Jurkat, Clone E6-1 (cell line): ENCODE results near the gene TSHZ1.
A peak's percentile ranks its signal among the peaks of the same experiment; 100 is the strongest.

Source experiments
- DNase-seq: peaks from one replicate; pipeline ENCODE4 v3.0.0-alpha.2; 2011; ENCODE audit warnings: low read depth, low spot score
- H3K4me3 ChIP-seq: 2 replicates; pipeline ENCODE4 v1.5.1; 2011; ENCODE audit warnings: mild to moderate bottlenecking, low read length, control low read depth, moderate library complexity

Gene TSHZ1

GRCh38 chr18:75261430-75262223 lies 51.0 kb downstream of the TSHZ1 start:
- DNase-seq = no peak
- no peak overlapping the region for H3K4me3 ChIP-seq

GRCh38 chr18:75262511-75262910 lies 51.9 kb downstream of the TSHZ1 start:
- no peak overlapping the region for H3K4me3 ChIP-seq
- DNase-seq = no peak

- DNase-seq = no peak
- H3K4me3 ChIP-seq = no peak overlapping the region
These were observed 53.6 kb downstream of the TSHZ1 start for GRCh38 chr18:75264195-75264594.

GRCh38 chr18:75264926-75265597 lies 54.5 kb downstream of the TSHZ1 start:
- H3K4me3 ChIP-seq = no peak overlapping the region
- no peak for DNase-seq

- DNase-seq = no peak
- H3K4me3 ChIP-seq = no peak overlapping the region
These were observed 55.3 kb downstream of the TSHZ1 start for GRCh38 chr18:75265872-75266271.

- DNase-seq = no peak
- H3K4me3 ChIP-seq = no peak overlapping the region
These were observed 57.2 kb downstream of the TSHZ1 start for GRCh38 chr18:75267643-75268363.

- H3K4me3 ChIP-seq = no peak overlapping the region
- DNase-seq = no peak
These were observed 57.7 kb downstream of the TSHZ1 start for GRCh38 chr18:75268364-75268646.

GRCh38 chr18:75269124-75269680 lies 58.6 kb downstream of the TSHZ1 start:
- peak; percentile 12 for DNase-seq
- H3K4me3 ChIP-seq = no peak overlapping the region

GRCh38 chr18:75269696-75270095 lies 59.1 kb downstream of the TSHZ1 start:
- no peak for DNase-seq
- H3K4me3 ChIP-seq = no peak overlapping the region

GRCh38 chr18:75271952-75272351 lies 61.4 kb downstream of the TSHZ1 start:
- DNase-seq = no peak
- no peak overlapping the region for H3K4me3 ChIP-seq

- no peak for DNase-seq
These were observed 63.2 kb downstream of the TSHZ1 start for GRCh38 chr18:75273817-75274216.

GRCh38 chr18:75275226-75275625 lies 64.6 kb downstream of the TSHZ1 start:
- no peak for DNase-seq
- H3K4me3 ChIP-seq = no peak overlapping the region

More at GRCh38 chr18:75273817-75274216, 63.2 kb downstream of the TSHZ1 start:
- no peak overlapping the region for H3K4me3 ChIP-seq

GRCh38 chr18:75276818-75277609 lies 66.4 kb downstream of the TSHZ1 start:
- DNase-seq = no peak
- H3K4me3 ChIP-seq = no peak overlapping the region

- no peak overlapping the region for H3K4me3 ChIP-seq
- no peak for DNase-seq
These were observed 67.0 kb downstream of the TSHZ1 start for GRCh38 chr18:75277610-75277928.

- no peak for DNase-seq
- H3K4me3 ChIP-seq = no peak overlapping the region
These were observed 68.8 kb downstream of the TSHZ1 start for GRCh38 chr18:75279381-75279780.

GRCh38 chr18:75280427-75281280 lies 70.1 kb downstream of the TSHZ1 start:
- H3K4me3 ChIP-seq = no peak overlapping the region
- no peak for DNase-seq

GRCh38 chr18:75282746-75283145 lies 72.1 kb downstream of the TSHZ1 start:
- H3K4me3 ChIP-seq = no peak overlapping the region
- DNase-seq = no peak

GRCh38 chr18:75283731-75284130 lies 73.1 kb downstream of the TSHZ1 start:
- no peak overlapping the region for H3K4me3 ChIP-seq
- DNase-seq = no peak

GRCh38 chr18:75284566-75284965 lies 74.0 kb downstream of the TSHZ1 start:
- no peak overlapping the region for H3K4me3 ChIP-seq
- DNase-seq = no peak
